ENCODE measurements around the gene POLD3.

POLD3 gene

DNA sequence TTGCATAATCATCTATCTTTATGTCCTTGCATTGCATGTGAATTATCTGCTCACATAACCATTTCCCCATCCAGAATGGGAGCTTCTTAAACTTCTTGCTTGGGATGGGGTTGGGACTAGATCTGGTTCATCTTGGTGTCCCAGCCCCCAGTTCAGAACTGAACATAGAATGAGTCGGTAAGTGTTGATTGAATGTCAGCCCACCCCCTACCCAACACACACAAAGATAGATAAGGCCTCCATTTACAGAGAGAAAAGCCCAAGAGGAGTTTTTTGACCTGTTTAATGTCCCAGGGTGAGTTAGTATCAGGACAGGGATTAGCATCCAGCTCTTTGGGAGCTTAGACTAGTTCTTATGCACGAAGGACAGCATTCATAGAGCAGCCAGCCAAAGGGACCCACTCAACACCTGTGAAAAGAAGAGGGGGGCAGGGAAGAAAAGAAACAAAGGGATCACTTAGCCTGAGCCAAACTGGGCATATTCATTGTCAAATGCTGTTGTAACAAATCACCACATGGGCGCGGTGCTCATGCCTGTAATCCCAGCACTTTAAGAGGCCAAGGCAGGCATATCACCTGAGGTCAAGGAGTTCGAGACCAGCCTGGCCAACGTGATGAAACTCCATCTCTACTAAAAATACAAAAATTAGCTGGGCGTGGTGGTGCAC is 81.4 kb downstream of the POLD3 start:
- no peak for DNase-seq (ENCODE audit: low read depth)

DNA sequence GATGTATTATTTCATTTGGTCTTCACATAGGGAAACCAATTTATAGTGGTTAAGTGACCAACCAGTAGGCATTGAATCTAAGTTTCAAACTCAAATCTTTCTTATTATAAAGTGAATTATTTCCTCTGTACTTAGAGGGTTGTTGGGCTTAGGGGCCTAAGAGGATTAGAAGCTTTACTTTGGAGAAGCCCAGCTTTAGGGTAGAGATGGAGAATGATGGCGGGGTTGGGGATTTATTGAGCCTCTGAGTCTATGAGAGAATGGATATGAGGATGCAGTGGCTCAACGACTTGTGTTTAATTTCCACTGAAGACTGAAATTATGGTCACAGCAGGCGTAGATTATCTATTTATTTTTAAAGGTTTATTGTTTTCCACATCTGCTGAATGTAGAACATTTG is 83.4 kb downstream of the POLD3 start:
- DNase-seq (ENCODE audit: low read depth), result no peak

DNA sequence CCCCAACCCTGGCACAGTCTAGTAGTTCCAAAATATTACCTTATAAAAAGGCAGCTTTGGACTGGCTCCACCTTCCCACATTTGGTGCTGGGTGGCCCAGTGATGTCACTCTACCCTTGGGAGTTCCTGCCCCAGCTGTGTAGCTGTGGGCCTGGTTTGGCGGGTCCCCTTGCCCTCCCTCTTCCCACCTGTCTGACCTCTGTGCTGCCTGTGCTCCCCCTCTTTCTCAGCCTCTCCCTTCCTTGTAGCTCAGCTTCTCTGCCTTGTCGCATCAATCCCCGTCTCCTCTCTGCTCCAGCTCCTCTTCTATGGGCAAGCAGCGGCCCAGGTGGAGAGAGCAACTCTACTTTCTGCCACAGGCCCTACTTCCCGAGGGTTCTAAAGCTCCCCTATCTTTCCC is 84.2 kb downstream of the POLD3 start:
- DNase-seq (ENCODE audit: low read depth), result no peak

DNA sequence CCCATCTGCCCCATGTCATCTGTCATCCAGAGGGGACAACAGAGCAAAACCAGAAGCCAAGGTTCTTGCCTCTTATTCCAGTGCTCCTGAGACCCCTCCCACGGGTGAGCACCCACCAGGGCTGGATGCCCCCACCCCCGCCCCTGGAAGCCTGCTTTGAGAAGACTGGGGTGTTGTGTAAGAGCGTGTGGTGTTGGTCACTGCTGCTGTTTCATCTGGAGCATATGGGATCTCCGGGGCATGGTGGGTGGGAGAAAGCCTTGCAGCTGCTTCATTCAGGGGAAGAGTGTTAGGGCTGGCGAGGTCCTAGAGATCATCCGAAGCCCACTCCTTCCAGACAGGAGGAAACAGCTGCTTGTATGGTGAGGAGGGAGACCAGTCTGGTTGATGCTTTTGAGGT is 84.7 kb downstream of the POLD3 start:
- no peak for DNase-seq (ENCODE audit: low read depth)

DNA sequence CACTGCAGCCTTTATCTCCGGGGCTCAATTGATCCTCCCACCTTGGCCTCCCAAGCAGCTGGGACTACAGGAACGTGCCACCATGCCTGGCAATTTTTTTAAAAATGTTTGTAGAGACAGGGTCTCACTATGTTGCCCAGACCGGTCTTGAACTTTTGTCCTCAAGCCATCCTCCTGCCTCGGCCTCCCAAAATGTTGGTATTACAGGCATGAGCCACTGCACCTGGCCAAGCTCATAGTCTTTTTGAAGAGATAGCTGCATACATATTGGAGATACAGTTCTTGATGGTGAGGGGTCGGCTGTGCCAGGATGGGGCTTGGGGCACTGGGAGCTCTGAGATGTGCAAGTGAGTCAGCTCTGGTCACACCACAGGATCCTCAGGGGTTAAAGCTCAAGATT is 85.7 kb downstream of the POLD3 start:
- DNase-seq (ENCODE audit: low read depth), result no peak

DNA sequence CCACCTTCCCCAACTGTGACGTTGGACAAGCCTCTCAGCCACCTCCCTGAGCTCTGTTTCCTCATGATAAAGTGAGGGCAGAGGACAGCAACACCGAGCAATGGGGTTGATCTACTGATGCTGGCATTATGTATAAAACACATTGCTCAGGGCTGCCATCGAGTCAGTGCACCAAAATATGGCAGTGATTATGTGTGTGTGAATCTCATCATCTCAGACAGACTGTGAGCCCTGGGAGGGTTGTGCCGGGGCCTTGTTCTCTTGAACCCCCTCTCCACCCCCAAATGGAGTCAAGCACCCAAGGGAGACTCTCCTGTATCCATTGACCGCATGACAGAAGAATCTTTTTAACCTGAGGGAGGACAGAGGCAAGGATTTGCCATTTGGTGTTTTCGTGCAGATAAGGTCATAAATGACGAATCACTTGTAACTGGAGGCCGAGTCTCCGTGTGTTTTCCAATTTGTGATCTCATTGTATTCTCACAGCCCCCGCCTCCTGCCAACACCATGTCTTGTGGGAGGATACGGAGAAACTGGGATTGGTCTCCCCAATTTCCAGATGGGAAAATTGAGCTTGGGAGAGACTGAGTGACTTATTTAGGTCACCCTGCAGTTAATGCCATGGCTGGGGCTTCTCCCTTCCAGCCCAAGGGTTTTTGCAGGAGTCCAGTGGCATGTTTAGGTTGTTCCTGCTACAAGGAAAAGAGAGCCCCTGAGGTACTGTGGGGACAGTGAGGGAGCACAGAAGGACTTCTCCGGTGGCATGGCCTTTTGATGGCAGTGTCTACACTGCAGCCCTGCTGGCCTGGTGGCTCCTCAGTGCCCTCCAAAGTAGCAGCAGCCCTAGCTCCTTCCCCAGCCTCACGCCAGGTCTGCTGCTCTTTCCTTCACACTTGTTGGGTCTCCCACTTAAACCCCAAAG is 86.5 kb downstream of the POLD3 start:
- DNase-seq (ENCODE audit: low read depth), result no peak

DNA sequence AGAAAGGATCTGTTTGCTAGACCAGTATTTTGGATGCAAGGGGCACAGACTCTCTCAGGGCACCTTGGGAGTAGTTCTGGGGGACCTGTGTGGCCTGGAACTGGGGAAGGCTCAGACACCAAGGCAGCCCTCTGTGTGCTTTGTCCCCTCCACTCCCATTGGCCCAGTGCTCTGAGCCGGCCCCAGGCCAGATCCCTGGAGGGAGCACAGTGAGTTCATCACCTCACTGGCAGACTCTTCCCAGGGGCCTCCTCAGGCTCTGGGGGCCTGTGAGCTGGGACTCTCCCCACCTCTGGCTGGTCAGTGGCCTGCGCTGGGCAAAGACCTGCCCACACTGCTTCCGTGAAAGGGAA is 87.1 kb downstream of the POLD3 start:
- DNase-seq (ENCODE audit: low read depth), result no peak

DNA sequence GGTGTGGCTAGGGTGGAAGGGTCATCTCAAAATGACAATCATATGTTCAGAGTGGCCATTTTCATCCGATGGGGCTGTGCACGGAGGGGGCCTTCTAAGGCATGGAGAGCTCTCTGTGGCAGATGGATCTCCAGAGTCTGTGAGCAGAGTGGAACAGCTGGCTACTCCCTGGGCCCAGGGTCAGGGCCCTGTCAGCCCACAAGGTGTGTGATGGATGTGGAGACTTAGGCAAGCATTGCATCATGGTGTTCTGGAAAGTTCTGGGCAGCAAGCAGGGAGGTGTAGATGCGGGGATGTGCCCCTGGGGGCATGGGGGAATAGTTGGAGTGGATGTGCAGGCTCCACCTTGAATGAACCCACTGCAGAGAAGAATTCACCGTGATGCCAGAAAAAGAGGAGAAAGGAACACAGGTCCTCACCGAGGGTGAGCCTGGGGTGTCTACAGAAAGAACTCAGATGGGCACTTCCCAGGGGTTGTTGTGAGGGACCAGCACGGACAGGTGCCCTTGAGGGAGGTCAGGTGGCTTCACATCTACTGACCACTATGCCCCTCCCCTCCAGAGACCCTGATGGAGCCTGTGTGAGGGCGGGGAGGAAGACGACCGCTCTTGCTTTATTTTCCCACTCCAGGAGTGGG is 87.8 kb downstream of the POLD3 start:
- no peak for DNase-seq (ENCODE audit: low read depth)

DNA sequence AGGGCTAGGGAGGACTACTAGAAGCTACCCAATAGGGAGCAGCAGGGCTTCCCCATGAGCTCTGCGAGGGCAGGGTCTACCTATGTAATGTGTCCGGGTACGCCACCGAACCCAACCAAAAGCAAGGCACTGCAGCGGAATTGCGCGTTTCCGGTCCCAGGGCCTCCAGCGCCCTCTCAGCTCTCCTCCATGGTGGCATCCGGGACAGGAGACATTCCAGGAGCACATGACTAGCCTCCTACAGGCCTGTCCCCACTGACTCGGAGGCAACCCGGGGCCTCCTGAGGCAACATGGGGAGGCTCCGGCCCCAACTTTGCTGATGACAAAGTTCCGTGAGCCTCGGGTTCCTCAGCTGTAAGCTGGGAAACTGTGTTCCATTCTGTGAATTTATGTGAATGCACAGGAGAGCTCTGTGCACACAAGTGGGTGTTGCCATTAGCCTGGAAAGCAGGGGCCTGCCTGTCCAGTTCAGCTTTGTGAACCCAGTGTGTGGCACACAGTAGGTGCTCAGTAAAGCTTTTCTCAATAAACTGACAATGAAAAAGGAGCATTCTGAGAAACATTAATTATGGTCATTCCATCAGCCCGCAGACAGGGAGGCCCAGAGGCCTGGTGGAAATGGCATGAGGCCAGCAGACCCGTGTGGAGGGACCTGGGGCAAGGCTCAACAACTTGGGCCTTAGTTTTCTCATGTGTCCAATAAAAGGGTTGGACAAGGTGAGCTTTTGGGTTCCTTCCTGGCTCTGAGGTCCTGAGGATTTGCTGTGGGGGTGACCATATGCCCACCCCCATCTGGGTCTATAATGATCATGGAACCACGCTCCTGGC is 88.5 kb downstream of the POLD3 start:
- DNase-seq (ENCODE audit: low read depth), result no peak

DNA sequence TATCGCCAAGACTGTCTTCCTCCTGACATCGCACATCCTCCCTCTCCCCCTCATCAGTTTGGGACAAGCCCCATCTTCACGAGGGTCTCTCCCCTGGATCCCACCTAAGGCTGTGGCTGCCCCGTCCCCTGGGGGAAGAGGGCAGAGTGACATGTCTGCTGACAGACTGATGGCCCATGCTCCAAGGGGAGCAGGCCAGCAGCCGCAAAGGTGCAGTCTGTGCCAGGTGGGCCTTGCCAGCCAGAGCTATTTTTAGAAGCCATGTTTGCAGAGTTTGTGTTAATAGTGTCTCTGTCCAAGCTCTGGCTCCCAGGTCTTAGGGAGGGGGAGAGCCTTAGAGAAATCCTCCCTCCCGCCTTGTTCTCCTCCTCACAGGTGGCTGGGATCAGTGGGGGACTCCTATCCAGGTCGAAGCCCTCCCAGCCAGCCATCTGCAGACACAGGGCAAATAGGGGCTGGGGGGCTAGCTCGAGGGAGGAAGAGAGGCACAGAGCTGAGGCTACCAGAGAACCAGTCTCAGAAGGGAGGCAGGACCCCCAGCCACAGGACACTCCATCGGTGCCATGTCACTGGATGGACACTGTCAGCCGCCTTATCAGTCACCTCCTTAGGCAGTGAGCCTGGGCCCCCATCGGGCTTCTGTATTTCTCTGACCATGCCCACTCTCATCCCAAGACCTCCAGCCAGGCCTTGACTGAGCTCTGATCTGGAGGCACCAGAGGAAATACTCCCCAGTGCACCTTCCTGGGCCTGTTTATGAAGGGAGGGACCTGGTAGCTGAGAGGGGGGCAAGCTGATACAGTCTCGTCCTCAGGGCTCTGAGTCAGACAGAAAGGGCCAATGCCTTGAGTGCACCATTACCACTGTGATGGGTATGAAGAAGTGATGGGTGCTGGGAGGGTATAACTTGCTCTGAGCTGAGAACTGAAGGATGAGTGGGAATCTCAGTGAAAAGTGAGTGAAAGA is 89.6 kb downstream of the POLD3 start:
- DNase-seq (ENCODE audit: low read depth), result no peak

DNA sequence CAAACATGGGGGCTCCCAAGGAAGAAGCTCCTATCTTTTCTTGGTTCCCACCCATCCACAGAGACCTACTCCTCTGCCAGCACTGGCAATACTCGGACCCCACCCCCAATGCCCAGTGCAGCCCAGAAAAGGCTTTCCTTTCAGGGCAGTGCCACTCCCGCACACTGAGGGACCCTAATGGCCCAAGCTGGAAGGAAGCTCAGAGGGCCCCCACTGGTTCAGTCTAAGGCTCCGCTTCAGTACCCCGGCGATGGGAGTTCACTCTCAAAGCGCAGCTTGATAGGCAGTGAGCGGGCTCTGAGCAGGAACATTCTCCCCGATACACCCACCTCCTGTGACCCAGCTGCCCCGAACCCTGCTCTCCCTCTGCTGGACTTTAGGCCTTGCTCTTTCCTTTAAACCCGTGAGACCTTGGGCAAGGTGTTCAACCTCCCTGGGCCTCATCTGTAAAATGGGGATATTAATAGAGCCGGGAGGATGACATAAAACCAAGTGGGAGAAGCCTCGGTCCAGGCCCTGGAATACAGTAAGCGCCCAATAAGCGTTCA is 90.4 kb downstream of the POLD3 start:
- DNase-seq (ENCODE audit: low read depth), result no peak

DNA sequence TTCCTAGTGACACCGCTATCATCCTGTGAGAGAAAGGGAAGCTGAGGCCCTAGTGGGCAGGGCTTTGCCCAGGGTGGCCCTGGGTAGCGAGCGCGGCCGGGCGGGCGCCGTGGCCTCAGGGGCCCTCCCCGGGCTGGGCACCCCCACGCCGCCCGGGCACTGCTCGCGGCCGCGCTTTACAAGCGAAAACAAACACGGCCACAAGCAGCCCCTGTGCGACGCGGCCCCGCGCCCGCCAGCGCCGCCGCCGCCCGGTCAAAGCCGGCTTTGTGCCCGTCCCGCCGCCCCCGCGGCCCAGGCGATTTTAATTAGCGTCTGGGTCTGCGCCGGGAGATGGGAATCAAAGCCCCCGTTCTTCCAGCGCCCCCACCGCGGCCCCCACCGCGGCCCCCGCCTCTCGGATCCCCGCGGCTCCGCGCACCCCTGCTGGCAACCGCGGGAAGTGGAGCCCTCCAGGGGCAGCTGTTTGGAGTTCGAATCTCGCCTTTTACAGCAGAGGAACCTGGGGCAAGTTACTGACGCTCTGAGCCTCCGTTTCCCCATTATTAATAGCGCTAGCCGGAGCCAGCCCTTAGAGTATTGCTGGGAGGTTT is 91.0 kb downstream of the POLD3 start:
- no peak for DNase-seq (ENCODE audit: low read depth)

DNA sequence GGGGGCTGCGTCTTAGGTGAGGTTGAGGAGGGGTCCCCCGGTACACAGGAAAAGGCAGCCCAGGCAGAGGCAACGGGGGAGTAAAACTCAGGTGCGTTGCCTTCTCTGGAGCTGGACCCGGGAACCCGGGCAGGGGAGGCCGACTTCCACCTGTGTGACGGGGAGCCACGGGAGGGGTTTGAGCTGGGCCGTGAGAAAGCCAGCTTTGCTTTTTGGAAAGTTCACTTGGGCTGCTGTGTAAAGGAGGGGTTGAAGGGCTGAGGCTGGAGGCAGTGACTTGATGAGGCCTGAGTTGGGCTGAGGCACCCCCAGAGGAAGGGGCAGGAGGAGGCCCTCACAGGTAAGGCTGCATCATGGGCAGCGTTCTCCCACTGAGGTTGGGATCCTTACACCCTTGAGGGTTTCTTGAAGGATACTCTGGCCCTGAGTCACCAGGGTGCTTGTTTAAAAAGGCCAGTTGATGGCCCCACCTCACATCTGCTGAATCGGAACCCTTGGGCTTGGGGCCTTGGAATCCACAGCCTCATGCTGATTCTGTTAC is 91.6 kb downstream of the POLD3 start:
- DNase-seq (ENCODE audit: low read depth), result no peak

DNA sequence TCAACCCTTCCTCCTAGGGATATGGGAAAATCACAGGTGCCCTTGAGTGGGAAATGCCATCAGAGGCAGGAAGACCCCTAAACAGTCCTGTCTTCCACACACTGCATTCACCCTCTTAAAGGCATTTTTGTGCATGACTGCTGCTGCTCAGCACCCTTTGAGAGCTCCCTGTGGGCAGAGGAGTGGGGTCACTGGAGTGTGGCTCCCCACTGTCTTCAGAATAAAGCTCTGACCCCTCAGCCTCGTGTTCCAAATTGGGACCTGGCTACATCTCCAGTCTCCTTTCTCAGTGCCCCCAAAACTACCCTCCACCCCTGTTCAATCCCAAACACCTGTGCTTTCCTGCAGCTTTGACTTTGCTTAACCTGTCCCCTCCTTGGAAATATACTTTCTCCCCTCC is 92.3 kb downstream of the POLD3 start:
- DNase-seq (ENCODE audit: low read depth), result no peak

DNA sequence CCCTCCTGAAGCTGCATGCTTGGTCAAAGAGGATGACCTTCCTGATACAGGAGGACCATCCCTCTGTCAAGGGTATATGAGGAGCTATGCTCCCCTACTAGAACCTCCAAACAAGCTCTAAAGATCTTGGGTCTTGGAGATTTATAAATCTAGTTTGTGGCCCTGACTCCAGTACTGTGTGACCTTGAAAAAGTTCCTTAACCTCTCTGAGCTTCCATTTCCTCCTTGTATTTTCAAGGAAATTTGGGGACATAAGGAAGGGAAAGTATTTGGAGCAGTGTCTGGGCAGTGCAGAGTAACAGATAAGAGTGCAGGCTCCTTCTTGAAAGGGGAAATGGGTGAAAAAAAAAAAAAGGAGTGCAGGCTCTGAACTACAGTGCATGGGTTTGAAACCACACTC is 93.0 kb downstream of the POLD3 start:
- no peak for DNase-seq (ENCODE audit: low read depth)

DNA sequence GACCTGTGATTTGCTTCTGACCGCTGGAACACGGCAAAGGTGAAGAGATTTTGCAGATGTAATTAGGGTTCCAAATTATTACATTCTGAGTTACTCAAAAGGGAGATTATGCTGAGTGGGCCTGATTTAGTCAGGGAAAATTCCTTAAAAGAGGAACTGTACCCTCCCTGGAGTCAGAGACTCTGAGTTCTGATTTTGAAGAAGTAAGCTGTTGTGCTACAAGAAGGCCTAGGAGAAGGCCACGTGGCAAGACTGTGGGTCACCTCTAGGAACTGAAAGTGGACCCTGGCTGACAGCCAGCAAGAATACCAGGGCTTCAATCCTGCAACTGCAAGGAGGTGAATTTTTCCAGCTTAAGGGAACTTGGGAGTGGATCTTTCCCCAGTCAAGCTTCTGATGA is 93.5 kb downstream of the POLD3 start:
- DNase-seq (ENCODE audit: low read depth), result no peak

DNA sequence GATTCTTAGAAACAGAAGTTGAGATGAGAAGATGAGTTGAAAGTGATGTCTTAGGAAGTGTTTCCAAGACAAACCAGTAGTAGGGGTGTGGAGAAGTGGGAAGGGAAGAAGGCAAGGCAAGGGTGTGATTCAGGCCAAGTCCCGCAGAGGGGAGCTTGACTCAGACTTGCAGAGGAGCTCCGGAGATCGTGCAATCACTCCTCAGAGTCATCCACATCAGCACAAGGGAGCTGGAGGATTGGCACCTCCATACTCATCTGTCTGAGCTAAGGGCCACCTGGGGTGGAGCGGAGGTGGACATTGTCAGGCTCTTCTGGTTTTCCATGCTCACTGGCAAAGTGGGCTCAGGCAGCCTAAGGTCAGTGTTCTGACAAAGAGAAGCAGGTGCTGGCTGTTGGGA is 94.4 kb downstream of the POLD3 start:
- no peak for DNase-seq (ENCODE audit: low read depth)

DNA sequence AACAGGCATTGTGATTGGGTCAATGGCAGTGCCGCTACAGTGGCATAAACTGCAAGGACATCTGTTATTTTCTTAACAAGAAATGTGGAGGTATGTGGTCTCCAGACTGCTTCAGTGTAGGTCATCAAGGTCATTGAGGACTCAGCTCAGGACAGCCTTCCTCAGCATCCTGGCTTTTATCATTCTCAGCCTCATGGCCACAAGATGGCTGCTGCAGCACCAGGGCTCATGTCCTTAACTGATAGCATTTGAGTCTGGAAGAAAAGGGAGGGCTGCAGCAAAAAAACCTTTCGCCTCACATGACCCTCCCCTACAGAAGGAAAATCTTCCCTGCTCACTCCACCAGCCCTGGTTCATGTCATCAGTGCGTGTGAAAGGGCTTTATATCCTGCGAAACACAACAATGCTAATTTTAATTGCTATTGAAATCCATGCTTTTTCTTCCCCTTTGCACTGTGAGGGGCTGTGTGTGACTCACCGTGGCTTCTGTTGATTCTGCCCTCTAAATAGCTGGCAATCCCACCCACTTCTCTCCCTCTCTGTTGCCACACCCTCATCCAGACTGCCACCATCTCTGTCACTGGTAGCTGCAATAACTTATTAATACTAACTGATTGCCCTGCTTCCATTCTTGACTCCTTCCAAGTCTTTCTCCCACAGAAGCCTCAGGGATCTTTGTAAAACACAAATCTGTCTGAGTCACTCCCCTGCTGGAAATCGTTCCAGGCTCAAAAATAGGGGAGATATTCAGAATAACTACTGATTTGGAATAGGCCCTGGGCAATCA is 95.0 kb downstream of the POLD3 start:
- no peak for DNase-seq (ENCODE audit: low read depth)

DNA sequence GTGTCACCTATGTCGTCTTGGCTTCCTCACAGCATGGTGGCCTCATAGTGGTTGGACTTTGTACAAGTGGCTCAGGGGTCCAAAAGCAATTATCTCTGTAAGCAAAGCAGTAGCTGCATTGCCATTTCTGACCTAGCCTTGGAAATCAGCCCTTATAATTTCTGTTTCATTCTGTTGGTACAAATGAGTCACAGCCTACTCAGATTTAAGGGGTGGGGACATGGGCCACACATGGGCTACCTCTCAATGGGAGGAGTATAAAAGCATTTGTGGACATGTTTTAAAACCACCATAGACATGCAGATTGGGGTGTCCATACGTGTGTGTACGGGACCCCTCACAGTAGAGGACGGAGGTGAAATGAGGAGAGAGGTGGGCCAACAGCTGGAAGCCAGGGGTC is 97.3 kb downstream of the POLD3 start:
- DNase-seq (ENCODE audit: low read depth), result no peak

Measured in stimulated activated CD8-positive, alpha-beta memory T cell treated with anti-CD3 and anti-CD28 coated beads, Interleukin-7, amount 100 ng/mL, for 24 hours (primary cell).